Diencephalon (tissue), 1 donor: Measurements from ENCODE around the gene AGR3. TPM values are rescaled to one million over a fixed set of nuclear protein-coding genes. Genes with fewer than 3 reads are reported as not detected.

Source experiments
- small RNA-seq: library from RNA; depleted of rRNA; stranded (forward); fragments of <200 nt; gene quantifications from one replicate; pipeline ENCODE3, GENCODE V24; 2014
- total RNA-seq: library from RNA; depleted of rRNA; stranded (reverse); fragments of >200 nt; gene quantifications from one replicate; pipeline ENCODE4 v1.2.3, GENCODE V29; 2014

The AGR3 gene
- total RNA-seq: not detected

DNA sequence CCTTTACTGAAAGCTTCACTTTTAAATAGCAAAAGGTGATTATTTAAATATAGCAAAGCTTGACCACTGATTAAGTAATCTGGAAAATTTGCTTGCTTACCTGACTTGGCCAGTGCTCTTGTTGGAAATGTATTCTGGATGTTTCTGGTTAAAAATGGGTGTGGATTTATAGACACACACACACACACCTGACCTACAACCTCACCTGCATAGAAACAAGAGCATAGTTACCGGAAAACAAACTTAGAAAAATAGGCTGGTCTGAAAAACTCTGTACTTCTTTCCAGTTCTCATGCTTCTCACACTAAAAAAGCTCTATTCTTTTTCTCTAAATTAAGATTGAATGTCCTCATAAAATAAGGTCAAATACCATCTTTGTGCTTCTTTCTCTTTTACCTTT is at the start of gene AGR3:
TSS of gene AGR3 (minus strand) at position 140 of the 400 bp plus-strand sequence. CDS start 3,365 bp downstream, outside the sequence.

Small RNA genes lying within 50 kb of the gene (small RNA-seq; reads per million reads assigned to genes)
- gene AC098592.2: not detected

Other genes starting within 250 kb of the AGR3 start
- 65.5 TPM for gene ANKMY2, start 236.2 kb downstream of the AGR3 start, total RNA-seq
- 57.7 TPM for gene BZW2, start 235.8 kb downstream of the AGR3 start, total RNA-seq
- 111 TPM for gene TSPAN13, start 128.2 kb downstream of the AGR3 start, total RNA-seq
- gene AGR2, start 77.0 kb downstream of the AGR3 start, total RNA-seq: 0.46 TPM